ENCODE data around the gene MTUS2. TPM values are rescaled to one million over a fixed set of nuclear protein-coding genes. Genes with fewer than 3 reads are reported as not detected.

Gene MTUS2
- polyA plus RNA-seq, 1 donor from 2014 or later, result 4.4 TPM

GRCh38 chr13:29255567-29255966 is 435.4 kb downstream of the MTUS2 start:
- Histone ChIP-seq H3K36me3 (ENCODE audit: insufficient read depth, low read length) (no peaks in the 10 kb centered on the region), H3F3A (ENCODE audit: insufficient read depth, low read length, poor library complexity, severe bottlenecking) (no peaks in the 10 kb centered on the region), H4K20me1 (ENCODE audit: insufficient read depth) (no peaks in the 10 kb centered on the region), H3K4me2 (ENCODE audit: low read length) (peak overlapping the region; percentile 68), H3K9me2 (ENCODE audit: insufficient read depth, low read length) (no peaks in the 10 kb centered on the region), H3K9ac (ENCODE audit: low read length) (no peak overlapping the region), H3K27ac (ENCODE audit: low read length) (peak overlapping the region; percentile 52), H2AFZ (ENCODE audit: low read depth, low read length) (no peak overlapping the region), H3K4me3 (ENCODE audit: low read length) (peak overlapping the region; percentile 46), H3K27me3 (ENCODE audit: insufficient read depth, low read depth, low read length) (no peaks in the 10 kb centered on the region), H3K9me3 (ENCODE audit: low read length) (no peaks in the 10 kb centered on the region), H3K79me2 (replicated peaks; ENCODE audit: insufficient read depth, low read length) (no peaks in the 10 kb centered on the region)
- TF ChIP-seq EZH2 (IDR thresholded peaks at IDR 0.05; ENCODE audit: borderline replicate concordance, insufficient read depth, low read length, poor library complexity, severe bottlenecking) (no peak), MXI1 (conservative IDR thresholded peaks at IDR 0.05; ENCODE audit: poor library complexity, severe bottlenecking) (no peak), SMC3 (conservative IDR thresholded peaks at IDR 0.05; ENCODE audit: poor library complexity) (no peak), EP300 (conservative IDR thresholded peaks at IDR 0.05; ENCODE audit: poor library complexity, severe bottlenecking) (no peak), POLR2AphosphoS5 (IDR thresholded peaks at IDR 0.05) (no peak), REST (IDR thresholded peaks at IDR 0.05; ENCODE audit: borderline replicate concordance) (no peak), TAF1 (IDR thresholded peaks at IDR 0.05; ENCODE audit: low read depth) (no peak), RAD21 (conservative IDR thresholded peaks at IDR 0.05) (no peak), CTCF (IDR thresholded peaks at IDR 0.05; ENCODE audit: poor library complexity, severe bottlenecking) (no peak)

- TF ChIP-seq RAD21 (conservative IDR thresholded peaks at IDR 0.05) (peak; percentile 10), SMC3 (conservative IDR thresholded peaks at IDR 0.05; ENCODE audit: poor library complexity) (no peak)
- H3K27me3 ChIP-seq (ENCODE audit: insufficient read depth, low read depth, low read length), result no peaks in the 10 kb centered on the region
- no peaks in the 10 kb centered on the region for H3K9me3 ChIP-seq (ENCODE audit: low read length)
- H2AFZ ChIP-seq (ENCODE audit: low read depth, low read length), result no peak overlapping the region
- no peak overlapping the region for H3K9ac ChIP-seq (ENCODE audit: low read length)
- no peaks in the 10 kb centered on the region for H3K36me3 ChIP-seq (ENCODE audit: insufficient read depth, low read length)
- no peak overlapping the region for H3K27ac ChIP-seq (ENCODE audit: low read length)
- H3K4me3 ChIP-seq (ENCODE audit: low read length), result no peak overlapping the region
- H3F3A ChIP-seq (ENCODE audit: insufficient read depth, low read length, poor library complexity, severe bottlenecking), result no peaks in the 10 kb centered on the region
- H3K9me2 ChIP-seq (ENCODE audit: insufficient read depth, low read length), result no peaks in the 10 kb centered on the region
- H4K20me1 ChIP-seq (ENCODE audit: insufficient read depth), result no peaks in the 10 kb centered on the region
- no peaks in the 10 kb centered on the region for H3K79me2 ChIP-seq (replicated peaks; ENCODE audit: insufficient read depth, low read length)
- H3K4me2 ChIP-seq (ENCODE audit: low read length), result no peak overlapping the region
These were observed 440.5 kb downstream of the MTUS2 start for GRCh38 chr13:29260684-29261083.

GRCh38 chr13:29266261-29266660 is 446.1 kb downstream of the MTUS2 start:
- no peak overlapping the region for H2AFZ ChIP-seq (ENCODE audit: low read depth, low read length)
- no peaks in the 10 kb centered on the region for H3K79me2 ChIP-seq (replicated peaks; ENCODE audit: insufficient read depth, low read length)
- H4K20me1 ChIP-seq (ENCODE audit: insufficient read depth), result no peaks in the 10 kb centered on the region
- H3K4me2 ChIP-seq (ENCODE audit: low read length), result no peak overlapping the region
- H3K27ac ChIP-seq (ENCODE audit: low read length), result no peak overlapping the region
- no peaks in the 10 kb centered on the region for H3K9me3 ChIP-seq (ENCODE audit: low read length)
- H3F3A ChIP-seq (ENCODE audit: insufficient read depth, low read length, poor library complexity, severe bottlenecking), result no peaks in the 10 kb centered on the region
- no peak overlapping the region for H3K9ac ChIP-seq (ENCODE audit: low read length)
- no peaks in the 10 kb centered on the region for H3K27me3 ChIP-seq (ENCODE audit: insufficient read depth, low read depth, low read length)
- TF ChIP-seq EZH2 (IDR thresholded peaks at IDR 0.05; ENCODE audit: borderline replicate concordance, insufficient read depth, low read length, poor library complexity, severe bottlenecking) (no peak), REST (IDR thresholded peaks at IDR 0.05; ENCODE audit: borderline replicate concordance) (no peak), MXI1 (conservative IDR thresholded peaks at IDR 0.05; ENCODE audit: poor library complexity, severe bottlenecking) (no peak), CTCF (IDR thresholded peaks at IDR 0.05; ENCODE audit: poor library complexity, severe bottlenecking) (no peak), RAD21 (conservative IDR thresholded peaks at IDR 0.05) (no peak), SMC3 (conservative IDR thresholded peaks at IDR 0.05; ENCODE audit: poor library complexity) (no peak), TAF1 (IDR thresholded peaks at IDR 0.05; ENCODE audit: low read depth) (no peak), EP300 (conservative IDR thresholded peaks at IDR 0.05; ENCODE audit: poor library complexity, severe bottlenecking) (no peak), POLR2AphosphoS5 (IDR thresholded peaks at IDR 0.05) (no peak)
- no peak overlapping the region for H3K4me3 ChIP-seq (ENCODE audit: low read length)
- no peaks in the 10 kb centered on the region for H3K36me3 ChIP-seq (ENCODE audit: insufficient read depth, low read length)
- H3K9me2 ChIP-seq (ENCODE audit: insufficient read depth, low read length), result no peaks in the 10 kb centered on the region

Data from neural cell (in vitro differentiated cells).